GM19099 (cell line): ENCODE data around the gene RNF212.

ENCODE experiments used
- POLR2A ChIP-seq: IDR thresholded peaks from 3 replicates; pipeline ENCODE4 v1.6.1; 2011; ENCODE audit warnings: low read depth; ENCODE audit not compliant: insufficient read length; ENCODE audit errors: extremely low read depth

The RNF212 gene

GRCh38 chr4:1040344-1041146, 72.8 kb downstream of the RNF212 start:
- TF ChIP-seq POLR2A = no peak

GRCh38 chr4:1039493-1040343, 73.6 kb downstream of the RNF212 start:
- TF ChIP-seq POLR2A = no peak

- no peak for TF ChIP-seq POLR2A
Measured at GRCh38 chr4:1038948-1039492, 74.3 kb downstream of the RNF212 start.

GRCh38 chr4:1036976-1037810, 76.2 kb downstream of the RNF212 start:
- TF ChIP-seq POLR2A = no peak

- TF ChIP-seq POLR2A = no peak
Measured at GRCh38 chr4:1036095-1036494, 77.3 kb downstream of the RNF212 start.

- no peak for TF ChIP-seq POLR2A
Measured at GRCh38 chr4:1035510-1035909, 77.9 kb downstream of the RNF212 start.

GRCh38 chr4:1033840-1034551, 79.4 kb downstream of the RNF212 start:
- no peak for TF ChIP-seq POLR2A

GRCh38 chr4:1032861-1033260, 80.5 kb downstream of the RNF212 start:
- TF ChIP-seq POLR2A = no peak

- no peak for TF ChIP-seq POLR2A
Measured at GRCh38 chr4:1031956-1032795, 81.2 kb downstream of the RNF212 start.

GRCh38 chr4:1031346-1031745, 82.0 kb downstream of the RNF212 start:
- no peak for TF ChIP-seq POLR2A

GRCh38 chr4:1030559-1030958, 82.8 kb downstream of the RNF212 start:
- TF ChIP-seq POLR2A = no peak

- TF ChIP-seq POLR2A = no peak
Measured at GRCh38 chr4:1030031-1030430, 83.3 kb downstream of the RNF212 start.

- no peak for TF ChIP-seq POLR2A
Measured at GRCh38 chr4:1029529-1029928, 83.8 kb downstream of the RNF212 start.

GRCh38 chr4:1028574-1029220, 84.7 kb downstream of the RNF212 start:
- TF ChIP-seq POLR2A = no peak

GRCh38 chr4:1027915-1028238, 85.5 kb downstream of the RNF212 start:
- no peak for TF ChIP-seq POLR2A
